HFFc6 (cell line): ENCODE data around the gene STYK1. TPM values are rescaled to one million over a fixed set of nuclear protein-coding genes. Genes with fewer than 3 reads are reported as not detected.
A peak's percentile ranks its signal among the peaks of the same experiment; 100 is the strongest.

Experiments used
- DNase-seq: peaks from one replicate; pipeline ENCODE4 v3.0.0-alpha.2; 2018
- H3K27ac Mint-ChIP-seq: 2 replicates; pipeline ENCODE4 v1.8.0; 2020; ENCODE audit warnings: mild to moderate bottlenecking, mixed read lengths
- H3K27me3 Mint-ChIP-seq: 2 replicates; pipeline ENCODE4 v1.8.0; 2021; ENCODE audit warnings: mild to moderate bottlenecking, moderate library complexity, mixed read lengths; ENCODE audit not compliant: insufficient read depth
- H3K36me3 Mint-ChIP-seq: 2 replicates; pipeline ENCODE4 v1.8.0; 2021; ENCODE audit warnings: low read depth, mixed read lengths
- H3K4me1 Mint-ChIP-seq: 2 replicates; pipeline ENCODE4 v1.8.0; 2020; ENCODE audit warnings: low read depth, mixed read lengths
- H3K4me3 Mint-ChIP-seq: 2 replicates; pipeline ENCODE4 v1.8.0; 2020; ENCODE audit warnings: mild to moderate bottlenecking, moderate library complexity, mixed read lengths
- H3K9me3 Mint-ChIP-seq: 2 replicates; pipeline ENCODE4 v1.8.0; 2020; ENCODE audit warnings: mild to moderate bottlenecking, mixed read lengths
- CTCF ChIP-seq: fragments of 200-600 bp; sonication (generic); IDR thresholded peaks from 2 replicates; pipeline ENCODE4 v1.5.0; 2021; ENCODE audit warnings: antibody characterized with exemption, mild to moderate bottlenecking
- total RNA-seq, 6 experiments: library from RNA; stranded (reverse); fragmentation: NEBNext Ultra II Directional; extraction: Animal tissue kit (Norgen Biotek cat#: 25700); gene quantifications; 2 replicates in 1 of 6; 3 replicates in 5 of 6; pipeline ENCODE4 v1.2.3, GENCODE V29; 2021

The STYK1 gene
- total RNA-seq, 6 experiments from 2014 or later, result 1.1 to 3.0 (median 1.8) TPM

GRCh38 chr12:10610188-10610587 lies 63.7 kb downstream of the STYK1 start:
- TF ChIP-seq CTCF, result no peak
- no peak for DNase-seq
- Mint-ChIP-seq H3K27me3 (peaks cover 7% of the 10 kb centered on the region), H3K27ac (peak overlapping the region; percentile 2; the same call in 1 of the 2 replicates), H3K4me1 (peaks cover 31% of the 10 kb centered on the region), H3K36me3 (peaks cover 23% of the 10 kb centered on the region), H3K9me3 (no peaks in the 10 kb centered on the region), H3K4me3 (no peak overlapping the region)

- TF ChIP-seq CTCF, result peak; percentile 69
- Mint-ChIP-seq H3K4me1 (peaks cover 23% of the 10 kb centered on the region), H3K9me3 (no peaks in the 10 kb centered on the region), H3K27me3 (no peaks in the 10 kb centered on the region), H3K4me3 (no peak overlapping the region), H3K36me3 (peaks cover 26% of the 10 kb centered on the region), H3K27ac (no peak overlapping the region)
- peak; percentile 13 for DNase-seq
Measured at GRCh38 chr12:10607885-10608458, 65.9 kb downstream of the STYK1 start.

GRCh38 chr12:10601860-10602259 lies 72.0 kb downstream of the STYK1 start:
- H3K27me3 Mint-ChIP-seq, result no peaks in the 10 kb centered on the region
- no peak for DNase-seq
- H3K4me1 Mint-ChIP-seq, result no peaks in the 10 kb centered on the region
- H3K27ac Mint-ChIP-seq, result no peak overlapping the region
- H3K4me3 Mint-ChIP-seq, result no peak overlapping the region
- TF ChIP-seq CTCF, result no peak
- peaks cover 12% of the 10 kb centered on the region; the same call in 1 of the 2 replicates for H3K36me3 Mint-ChIP-seq
- H3K9me3 Mint-ChIP-seq, result no peaks in the 10 kb centered on the region

GRCh38 chr12:10600988-10601387 lies 72.9 kb downstream of the STYK1 start:
- H3K9me3 Mint-ChIP-seq, result no peaks in the 10 kb centered on the region
- no peak for DNase-seq
- H3K27me3 Mint-ChIP-seq, result no peaks in the 10 kb centered on the region
- no peak overlapping the region for H3K27ac Mint-ChIP-seq
- peaks cover 16% of the 10 kb centered on the region; the same call in 1 of the 2 replicates for H3K36me3 Mint-ChIP-seq
- H3K4me1 Mint-ChIP-seq, result no peaks in the 10 kb centered on the region
- TF ChIP-seq CTCF, result no peak
- no peak overlapping the region for H3K4me3 Mint-ChIP-seq

GRCh38 chr12:10595881-10596280 lies 78.0 kb downstream of the STYK1 start:
- no peak for TF ChIP-seq CTCF
- H3K4me1 Mint-ChIP-seq, result no peaks in the 10 kb centered on the region
- no peaks in the 10 kb centered on the region for H3K9me3 Mint-ChIP-seq
- no peak for DNase-seq
- H3K27ac Mint-ChIP-seq, result no peak overlapping the region
- H3K36me3 Mint-ChIP-seq, result peaks cover 12% of the 10 kb centered on the region; the same call in 1 of the 2 replicates
- H3K27me3 Mint-ChIP-seq, result no peaks in the 10 kb centered on the region
- H3K4me3 Mint-ChIP-seq, result no peak overlapping the region
